Nephron (organoid): ENCODE measurements around the gene GNG7.

Experiments used
- H3K27ac Mint-ChIP-seq, 3 experiments: 2 replicates each; pipeline ENCODE4 v1.8.0; 2020; ENCODE audit warnings: mixed read lengths in 3 of 3, mild to moderate bottlenecking in 2 of 3, moderate library complexity in 1 of 3
- H3K27me3 Mint-ChIP-seq: 2 replicates; pipeline ENCODE4 v1.8.0; 2021; ENCODE audit warnings: low read depth, mild to moderate bottlenecking, moderate library complexity, mixed read lengths
- H3K36me3 Mint-ChIP-seq: 2 replicates; pipeline ENCODE4 v1.8.0; 2020; ENCODE audit warnings: low read depth, mixed read lengths
- H3K4me1 Mint-ChIP-seq: 2 replicates; pipeline ENCODE4 v1.8.0; 2020; ENCODE audit warnings: mixed read lengths
- H3K4me3 Mint-ChIP-seq, 3 experiments: 2 replicates each; pipeline ENCODE4 v1.8.0; 2020; ENCODE audit warnings: mild to moderate bottlenecking in 3 of 3, mixed read lengths in 3 of 3, moderate library complexity in 2 of 3
- H3K9me3 Mint-ChIP-seq: 2 replicates; pipeline ENCODE4 v1.8.0; 2020; ENCODE audit warnings: mixed read lengths
- TF ChIP-seq, protein P1 (sequence below), 3 experiments: fragments of 200-600 bp; sonication (generic); IDR thresholded peaks; one replicate each; pipeline ENCODE4 v1.5.0; 2021; ENCODE audit warnings: antibody characterized with exemption in 3 of 3; ENCODE audit not compliant: unreplicated experiment in 3 of 3

GNG7 gene

DNA sequence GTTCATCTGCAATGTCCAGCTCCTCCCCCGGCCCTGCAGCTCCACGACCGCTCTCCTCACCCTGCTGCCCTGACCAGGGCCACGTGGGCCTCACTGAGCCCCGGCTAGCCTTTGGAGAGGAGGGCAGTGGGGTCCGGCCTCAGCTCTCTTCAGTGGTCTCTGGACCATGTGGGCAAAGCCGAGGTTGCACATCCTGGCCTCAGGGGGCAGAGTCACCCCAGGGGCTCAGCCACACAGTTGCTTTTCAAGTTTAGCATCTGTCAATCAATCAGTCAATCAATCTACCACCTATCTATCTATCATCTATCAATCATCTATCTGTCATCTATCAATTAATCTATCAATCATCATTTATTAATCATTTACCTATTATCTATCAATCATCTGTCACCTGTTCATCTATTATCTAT lies 21.7 kb upstream of the GNG7 start:
- H3K9me3 Mint-ChIP-seq = no peaks in the 10 kb centered on the region
- H3K4me1 Mint-ChIP-seq = peaks cover 9% of the 10 kb centered on the region
- peak overlapping the region; percentile 22 to 44 (median 43) for H3K4me3 Mint-ChIP-seq
- peaks cover 54% of the 10 kb centered on the region for H3K27me3 Mint-ChIP-seq
- H3K27ac Mint-ChIP-seq = peak overlapping the region in 1 of 3 experiments; percentile 6
- no peaks in the 10 kb centered on the region for H3K36me3 Mint-ChIP-seq
- TF ChIP-seq, protein P1, sequence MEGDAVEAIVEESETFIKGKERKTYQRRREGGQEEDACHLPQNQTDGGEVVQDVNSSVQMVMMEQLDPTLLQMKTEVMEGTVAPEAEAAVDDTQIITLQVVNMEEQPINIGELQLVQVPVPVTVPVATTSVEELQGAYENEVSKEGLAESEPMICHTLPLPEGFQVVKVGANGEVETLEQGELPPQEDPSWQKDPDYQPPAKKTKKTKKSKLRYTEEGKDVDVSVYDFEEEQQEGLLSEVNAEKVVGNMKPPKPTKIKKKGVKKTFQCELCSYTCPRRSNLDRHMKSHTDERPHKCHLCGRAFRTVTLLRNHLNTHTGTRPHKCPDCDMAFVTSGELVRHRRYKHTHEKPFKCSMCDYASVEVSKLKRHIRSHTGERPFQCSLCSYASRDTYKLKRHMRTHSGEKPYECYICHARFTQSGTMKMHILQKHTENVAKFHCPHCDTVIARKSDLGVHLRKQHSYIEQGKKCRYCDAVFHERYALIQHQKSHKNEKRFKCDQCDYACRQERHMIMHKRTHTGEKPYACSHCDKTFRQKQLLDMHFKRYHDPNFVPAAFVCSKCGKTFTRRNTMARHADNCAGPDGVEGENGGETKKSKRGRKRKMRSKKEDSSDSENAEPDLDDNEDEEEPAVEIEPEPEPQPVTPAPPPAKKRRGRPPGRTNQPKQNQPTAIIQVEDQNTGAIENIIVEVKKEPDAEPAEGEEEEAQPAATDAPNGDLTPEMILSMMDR (IDR thresholded peaks at IDR 0.05; ENCODE audit: unreplicated experiment in 3 of 3) = no peak

DNA sequence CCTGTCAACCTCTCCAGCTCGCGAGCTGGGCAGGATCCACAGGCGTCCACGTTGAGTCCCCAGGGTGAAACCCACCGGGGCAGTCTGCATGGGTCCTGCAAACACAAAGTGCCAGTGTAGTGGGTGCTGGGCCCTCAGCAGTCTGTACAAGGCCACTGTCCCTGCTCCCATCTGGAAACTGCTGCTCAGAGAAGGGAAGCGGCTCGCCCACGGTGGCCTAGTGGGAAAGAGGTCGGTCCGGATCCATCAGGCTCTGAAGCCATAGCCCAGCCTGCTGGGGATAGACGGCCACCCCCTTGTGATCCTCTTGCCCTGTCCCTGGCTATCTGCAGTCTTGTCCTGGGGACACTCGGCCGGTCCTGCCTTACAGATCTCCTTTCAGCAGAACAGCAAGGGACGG lies 21.3 kb upstream of the GNG7 start:
- Mint-ChIP-seq H3K27ac (no peak overlapping the region), H3K4me1 (peaks cover 9% of the 10 kb centered on the region), H3K9me3 (no peaks in the 10 kb centered on the region), H3K4me3 (peak overlapping the region in 1 of 3 experiments; percentile 22), H3K27me3 (peaks cover 57% of the 10 kb centered on the region), H3K36me3 (no peaks in the 10 kb centered on the region)
- TF ChIP-seq, protein P1 (IDR thresholded peaks at IDR 0.05; ENCODE audit: unreplicated experiment in 3 of 3) = no peak

GRCh38 chr19:2723345-2723715 lies 20.8 kb upstream of the GNG7 start:
- peaks cover 9% of the 10 kb centered on the region for H3K4me1 Mint-ChIP-seq

DNA sequence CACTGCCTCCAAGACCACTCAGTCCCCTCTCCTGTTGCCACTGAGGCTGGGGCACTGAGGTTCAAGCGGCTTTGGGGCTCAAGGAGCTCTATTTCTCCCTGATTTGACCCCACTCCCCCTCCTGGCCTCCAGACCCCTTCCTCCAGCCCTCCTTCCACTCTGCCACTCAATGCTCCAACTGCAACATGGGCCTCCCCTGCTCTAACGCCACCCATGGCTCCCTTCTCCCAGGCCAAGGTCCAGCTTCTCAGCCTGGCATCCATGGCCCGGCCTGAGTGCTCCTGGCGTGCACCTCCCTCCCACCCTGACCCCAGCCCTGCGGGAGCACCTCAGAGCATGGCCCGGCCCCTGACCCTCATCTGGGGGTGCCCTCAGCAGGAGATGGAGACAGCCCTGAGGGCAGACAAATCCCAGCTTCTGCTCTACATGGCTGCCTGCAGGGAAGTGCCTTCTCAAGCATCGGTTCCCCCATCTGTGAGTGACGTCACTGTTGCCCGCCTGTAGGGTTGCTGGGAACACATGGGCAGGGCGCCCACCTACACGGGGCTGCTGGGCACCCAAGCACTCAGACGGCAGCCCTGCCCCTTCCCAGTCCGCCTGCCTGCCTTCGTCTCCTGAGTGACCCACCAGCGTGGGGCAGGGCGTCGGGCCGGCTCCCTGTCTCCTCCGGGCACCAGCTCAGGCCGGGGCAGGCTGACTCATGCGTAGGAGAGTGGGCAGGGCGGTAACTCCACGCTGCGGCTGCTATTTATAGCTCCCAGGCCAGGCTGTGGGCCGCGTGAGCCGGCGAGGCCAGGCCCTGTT lies 20.2 kb upstream of the GNG7 start:
- peak overlapping the region; percentile 43 to 68 (median 52) for H3K4me3 Mint-ChIP-seq
- no peak overlapping the region for H3K27ac Mint-ChIP-seq
- H3K9me3 Mint-ChIP-seq = no peaks in the 10 kb centered on the region
- H3K4me1 Mint-ChIP-seq = peaks cover 9% of the 10 kb centered on the region
- TF ChIP-seq, protein P1 (IDR thresholded peaks at IDR 0.05; ENCODE audit: unreplicated experiment in 3 of 3) = no peak
- no peaks in the 10 kb centered on the region for H3K36me3 Mint-ChIP-seq
- peaks cover 49% of the 10 kb centered on the region for H3K27me3 Mint-ChIP-seq

More at GRCh38 chr19:2723345-2723715, 20.8 kb upstream of the GNG7 start:
- no peaks in the 10 kb centered on the region for H3K9me3 Mint-ChIP-seq
- TF ChIP-seq, protein P1 (IDR thresholded peaks at IDR 0.05; ENCODE audit: unreplicated experiment in 3 of 3) = no peak
- peak overlapping the region in 2 of 3 experiments; percentile 10 to 34 for H3K4me3 Mint-ChIP-seq
- H3K27me3 Mint-ChIP-seq = peaks cover 53% of the 10 kb centered on the region
- H3K36me3 Mint-ChIP-seq = no peaks in the 10 kb centered on the region
- no peak overlapping the region for H3K27ac Mint-ChIP-seq

DNA sequence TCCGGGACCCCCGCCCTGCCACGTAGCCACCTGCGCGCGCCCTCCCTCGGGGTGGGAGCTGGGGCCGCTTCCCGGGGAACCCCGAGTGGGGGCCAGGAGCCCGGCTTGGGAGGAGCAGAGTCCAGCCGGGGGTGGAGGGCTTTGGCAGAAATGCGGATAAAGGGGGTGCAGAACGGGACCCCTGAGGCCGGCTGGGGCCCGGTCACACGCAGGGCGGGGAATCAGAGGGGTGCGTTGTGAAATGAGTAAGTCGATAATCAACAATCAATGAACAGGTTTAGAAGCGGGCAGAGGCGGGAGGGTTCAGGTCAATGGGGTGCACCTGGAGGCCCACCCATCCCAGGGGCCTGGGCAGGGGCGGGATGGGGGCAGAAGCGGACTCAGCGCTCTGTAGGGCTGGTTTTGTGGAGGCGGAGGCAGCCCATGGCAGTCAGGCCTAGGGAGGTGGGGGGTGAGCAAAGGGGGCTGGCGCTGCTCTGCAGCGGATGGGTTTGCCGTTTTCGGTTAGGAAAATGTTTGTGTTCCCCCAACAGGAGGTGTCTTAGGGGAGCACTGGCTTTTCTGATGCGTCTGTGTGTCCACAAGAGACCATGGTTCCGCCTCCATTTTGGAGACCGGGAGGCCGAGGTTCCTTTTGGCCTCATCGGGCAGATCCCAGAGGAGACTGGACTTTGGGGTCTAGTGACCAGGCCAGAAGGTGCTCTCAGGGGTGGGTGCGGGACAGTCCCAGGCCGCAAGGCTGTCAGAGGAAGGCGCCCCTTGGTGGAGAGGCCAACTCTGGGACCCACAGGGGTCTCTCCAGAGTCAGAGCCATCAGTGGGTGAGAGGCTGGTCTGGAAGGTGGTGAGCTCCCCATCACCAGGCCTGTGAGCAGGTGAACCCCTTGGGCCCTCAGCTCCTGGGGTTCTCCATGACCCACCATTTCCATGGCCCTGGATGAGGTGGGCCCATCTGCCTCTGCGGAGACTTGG lies 19.4 kb upstream of the GNG7 start:
- H3K27me3 Mint-ChIP-seq = peaks cover 41% of the 10 kb centered on the region
- no peaks in the 10 kb centered on the region for H3K9me3 Mint-ChIP-seq
- H3K27ac Mint-ChIP-seq = no peak overlapping the region
- H3K4me3 Mint-ChIP-seq = peak overlapping the region; percentile 71 to 80 (median 78)
- TF ChIP-seq, protein P1 (IDR thresholded peaks at IDR 0.05; ENCODE audit: unreplicated experiment in 3 of 3) = no peak
- peaks cover 9% of the 10 kb centered on the region for H3K4me1 Mint-ChIP-seq
- no peaks in the 10 kb centered on the region for H3K36me3 Mint-ChIP-seq
